SK-N-MC (cell line): Measurements from ENCODE around the gene CRY1.

Experiments used
- EZH2 ChIP-seq: fragments of 200-600 bp; sonication (generic); IDR thresholded peaks from one replicate; pipeline ENCODE4 v1.6.1; 2017; ENCODE audit warnings: antibody characterized with exemption
- POLR2AphosphoS5 ChIP-seq: IDR thresholded peaks from 2 replicates; pipeline ENCODE4 v1.6.1; 2012; ENCODE audit warnings: mild to moderate bottlenecking, low read depth, low read length, borderline replicate concordance

- TF ChIP-seq EZH2 (no peak), POLR2AphosphoS5 (no peak)
These were observed 41.8 kb upstream of the CRY1 start for GRCh38 chr12:107135177-107135576.
